ENCODE measurements around the gene PRKCE.

- no peak for TF ChIP-seq EZH2 (IDR thresholded peaks at IDR 0.05; ENCODE audit: borderline replicate concordance, low read depth, low read length, severe bottlenecking)
- no peak for TF ChIP-seq POLR2A (IDR thresholded peaks at IDR 0.05; ENCODE audit: low read depth, low read length)
- TF ChIP-seq CTCF (IDR thresholded peaks at IDR 0.05; ENCODE audit: extremely low read depth in 1 of 2, insufficient read depth in 1 of 2, low read depth in 1 of 2, low read length in 2 of 2), result no peak
- TF ChIP-seq MYC (IDR thresholded peaks at IDR 0.05; ENCODE audit: low read depth, low read length), result no peak
These were observed 237.6 kb downstream of the PRKCE start for GRCh38 chr2:45889053-45889452.
